Activated CD8-positive, alpha-beta memory T cell treated with anti-CD3 and anti-CD28 coated beads, Interleukin-2, amount 50 U/mL, for 4 hours (primary cell): ENCODE measurements around the gene SYNGR3.

Experiments
- DNase-seq: peaks from one replicate; pipeline ENCODE4 v3.0.0-alpha.2; 2020

Gene SYNGR3

DNA sequence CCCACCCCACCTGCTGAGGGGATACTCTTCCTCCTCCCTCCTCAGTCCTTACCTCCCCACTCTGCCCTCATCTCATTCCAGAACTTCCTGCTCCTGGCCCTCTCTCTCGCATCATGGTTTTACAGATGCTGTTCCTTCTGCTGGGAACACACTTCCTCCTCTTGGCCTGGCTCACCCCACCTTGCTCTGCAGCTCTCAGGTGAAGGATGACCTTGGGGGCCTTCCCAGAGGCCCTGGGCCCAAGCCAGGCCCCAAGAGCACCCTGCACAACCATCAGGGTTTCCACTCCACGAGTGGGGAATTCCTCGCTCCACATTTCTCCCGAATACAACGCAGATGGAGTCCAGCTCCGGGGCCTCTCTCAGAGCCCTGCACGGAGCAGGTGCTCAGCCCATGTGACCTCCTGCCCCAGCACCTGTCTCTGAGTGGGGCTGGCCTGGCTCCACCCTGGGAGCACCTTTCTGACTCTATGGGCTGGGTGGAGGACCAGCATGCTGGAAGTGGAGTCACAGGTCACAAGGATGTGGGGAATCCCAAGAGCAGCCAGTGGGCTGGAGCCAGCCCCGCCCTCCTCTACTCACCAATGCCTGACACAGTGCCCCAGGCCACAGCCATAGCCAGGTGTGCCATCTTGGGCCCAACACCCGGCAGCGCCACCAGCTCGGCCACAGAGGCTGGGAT is 53.4 kb downstream of the SYNGR3 start:
- DNase-seq: no peak
